Mucosa of stomach (tissue), 1 donor: Measurements from ENCODE around the gene SH2D5.

ENCODE experiments used
- H3K27me3 ChIP-seq: one replicate; pipeline ENCODE4 v1.7.0; 2013; ENCODE audit warnings: mild to moderate bottlenecking, low read length; ENCODE audit not compliant: control insufficient read depth, insufficient read depth
- H3K36me3 ChIP-seq: one replicate; pipeline ENCODE4 v1.7.0; 2013; ENCODE audit warnings: low read length; ENCODE audit not compliant: control insufficient read depth, insufficient read depth
- H3K4me1 ChIP-seq: one replicate; pipeline ENCODE4 v1.7.0; 2013; ENCODE audit warnings: mild to moderate bottlenecking, low read length; ENCODE audit not compliant: control insufficient read depth, insufficient read depth
- H3K4me3 ChIP-seq: one replicate; pipeline ENCODE4 v1.7.0; 2013; ENCODE audit warnings: low read length
- H3K9ac ChIP-seq: one replicate; pipeline ENCODE4 v1.7.0; 2013; ENCODE audit warnings: mild to moderate bottlenecking, low read length, moderate library complexity
- H3K9me3 ChIP-seq: one replicate; pipeline ENCODE4 v1.7.0; 2013; ENCODE audit warnings: mild to moderate bottlenecking, low read length, moderate library complexity; ENCODE audit not compliant: control insufficient read depth
- donor health status: Pancreatic carcinoma.

The SH2D5 gene

DNA sequence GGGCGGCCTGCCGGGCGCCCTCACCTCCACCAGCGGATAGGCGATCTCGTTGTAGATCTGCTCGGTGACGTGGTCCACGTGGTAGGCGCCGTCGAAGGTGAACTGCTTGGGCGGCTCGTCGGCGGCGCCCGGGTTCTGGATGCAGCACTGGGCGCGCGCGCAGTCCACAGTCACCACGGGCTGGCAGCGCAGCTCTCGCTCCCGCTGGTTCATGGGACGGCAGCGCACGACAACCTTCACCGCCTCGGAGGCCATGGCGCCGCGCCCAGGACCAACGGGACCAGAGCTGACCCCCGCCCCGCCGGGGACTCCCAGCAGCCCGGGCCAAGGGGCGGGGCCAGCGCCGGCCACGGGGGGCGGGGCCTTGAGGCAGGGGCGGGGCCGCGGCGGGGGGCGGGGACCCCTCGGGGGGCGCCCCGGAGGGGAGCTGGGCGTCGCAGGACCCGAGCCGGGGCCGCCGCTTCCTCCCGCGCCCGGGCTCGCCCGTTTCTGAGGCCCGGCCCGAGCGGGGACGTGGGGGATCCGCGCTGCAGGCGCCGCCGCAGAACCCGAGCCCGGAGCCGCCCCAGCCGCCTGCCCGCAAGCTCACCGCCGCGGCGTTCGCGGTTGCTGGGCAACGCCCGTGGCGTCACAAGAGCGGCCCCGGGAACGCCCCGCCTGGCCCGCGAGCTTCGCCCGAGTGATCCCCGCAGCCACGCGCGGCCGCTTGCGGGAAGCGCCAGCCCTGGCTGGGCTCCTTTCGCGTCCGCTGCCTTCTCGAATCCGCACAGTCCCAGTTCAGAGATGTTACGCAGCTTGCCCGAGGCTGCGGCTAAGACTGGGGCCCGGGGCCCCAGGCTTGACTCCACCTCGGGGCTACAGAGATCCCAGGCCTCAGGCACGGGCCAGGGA lies 14.8 kb downstream of the SH2D5 start, which contains the start of gene KIF17:
KIF17 (minus strand) TSS at position 556 of the 891 bp plus-strand sequence; CDS start at position 255, 301 bp downstream.
- H3K4me1 ChIP-seq, result no peaks in the 10 kb centered on the region
- H3K4me3 ChIP-seq, result no peak within 1 kb of the TSS
- no peaks in the 10 kb centered on the region for H3K9me3 ChIP-seq
- peaks cover 28% of the 10 kb centered on the region for H3K27me3 ChIP-seq
- H3K36me3 ChIP-seq, result no peaks in the 10 kb centered on the region
- H3K9ac ChIP-seq, result no peak within 1 kb of the TSS

DNA sequence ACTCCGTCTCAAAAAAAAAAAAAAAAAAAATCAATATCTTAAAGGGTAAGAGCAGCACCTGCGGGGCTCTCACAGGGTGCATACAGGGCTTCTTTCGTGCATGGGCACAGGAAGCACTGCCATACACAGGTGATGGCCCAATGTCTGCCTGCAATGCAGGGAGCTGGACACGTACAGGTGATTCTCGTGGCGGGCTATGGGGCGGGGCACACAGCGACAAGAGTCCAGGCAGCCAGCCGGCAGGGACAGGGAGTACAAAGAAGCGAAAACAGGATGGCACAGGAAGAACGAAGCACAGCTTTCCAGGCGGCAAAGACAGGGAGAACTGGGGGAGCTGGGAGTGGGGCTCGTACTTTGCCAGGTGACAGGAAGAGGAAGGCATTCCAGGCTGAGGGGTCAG lies 16.3 kb downstream of the SH2D5 start:
- Histone ChIP-seq H3K4me1 (no peaks in the 10 kb centered on the region), H3K36me3 (no peaks in the 10 kb centered on the region), H3K9ac (no peak overlapping the region), H3K27me3 (peaks cover 28% of the 10 kb centered on the region), H3K9me3 (no peaks in the 10 kb centered on the region), H3K4me3 (no peak overlapping the region)

DNA sequence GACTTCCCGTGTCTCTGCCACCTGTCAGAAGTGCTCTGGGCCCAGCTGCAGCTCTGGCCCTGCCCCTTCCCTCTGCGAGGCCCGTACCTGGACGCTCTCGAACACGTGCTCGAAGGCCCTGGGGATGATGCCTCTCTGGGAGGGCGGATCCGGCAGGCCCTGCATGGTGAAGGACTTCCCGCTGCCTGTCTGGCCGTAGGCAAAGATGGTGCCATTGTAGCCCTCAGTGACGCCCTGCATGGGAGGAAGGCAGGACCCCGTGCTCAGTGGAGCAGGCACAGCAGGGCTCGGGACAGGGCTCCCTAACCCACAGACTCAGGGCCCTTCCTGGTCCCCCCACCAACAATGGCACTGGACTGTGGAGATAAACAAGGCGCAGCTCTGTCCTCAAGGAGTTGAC lies 17.1 kb downstream of the SH2D5 start:
- Histone ChIP-seq H3K27me3 (peaks cover 27% of the 10 kb centered on the region), H3K9me3 (no peaks in the 10 kb centered on the region), H3K36me3 (no peaks in the 10 kb centered on the region), H3K9ac (no peak overlapping the region), H3K4me1 (no peaks in the 10 kb centered on the region), H3K4me3 (no peak overlapping the region)

DNA sequence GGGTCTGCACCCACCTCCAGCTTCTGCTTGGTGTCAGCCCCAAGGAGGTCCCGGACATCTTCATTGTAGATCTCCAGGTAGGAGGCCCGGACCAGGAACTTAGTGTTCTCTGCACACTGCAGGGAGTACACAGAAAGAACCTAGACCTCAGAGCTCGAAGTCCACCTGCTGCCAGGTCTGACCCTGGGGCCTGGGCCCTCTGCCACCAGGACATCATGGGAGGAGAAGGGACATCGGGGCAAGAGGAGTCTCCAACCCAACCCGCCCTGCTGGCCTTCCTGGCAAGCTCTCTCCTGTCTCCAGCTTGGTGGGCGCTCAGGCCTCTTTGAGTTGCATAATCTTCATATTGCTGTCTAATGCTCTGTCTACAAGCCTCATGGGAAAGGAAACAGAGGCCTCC lies 19.1 kb downstream of the SH2D5 start:
- no peaks in the 10 kb centered on the region for H3K9me3 ChIP-seq
- H3K4me3 ChIP-seq, result no peak overlapping the region
- peaks cover 26% of the 10 kb centered on the region for H3K27me3 ChIP-seq
- H3K9ac ChIP-seq, result no peak overlapping the region
- no peaks in the 10 kb centered on the region for H3K4me1 ChIP-seq
- no peaks in the 10 kb centered on the region for H3K36me3 ChIP-seq

DNA sequence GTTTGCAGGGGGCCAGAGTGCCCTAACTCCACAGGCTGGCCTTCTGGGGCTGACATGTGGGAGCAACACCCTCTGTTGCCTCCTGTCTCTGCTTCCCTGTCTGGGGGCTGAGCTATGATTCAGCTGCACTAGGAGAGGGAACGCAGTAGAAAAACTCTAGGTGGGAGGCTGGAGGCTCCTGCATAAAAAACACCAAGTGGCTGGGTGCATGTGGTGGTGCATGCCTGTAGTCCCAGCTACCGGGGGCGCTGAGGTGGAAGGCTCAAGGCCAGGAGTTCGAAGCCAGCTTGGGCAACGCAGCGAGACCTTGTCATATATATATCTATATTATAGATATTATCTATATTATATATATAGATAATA lies 20.3 kb downstream of the SH2D5 start:
- Histone ChIP-seq H3K9ac (no peak overlapping the region), H3K36me3 (no peaks in the 10 kb centered on the region), H3K9me3 (no peaks in the 10 kb centered on the region), H3K4me3 (no peak overlapping the region), H3K27me3 (peaks cover 24% of the 10 kb centered on the region), H3K4me1 (no peaks in the 10 kb centered on the region)

DNA sequence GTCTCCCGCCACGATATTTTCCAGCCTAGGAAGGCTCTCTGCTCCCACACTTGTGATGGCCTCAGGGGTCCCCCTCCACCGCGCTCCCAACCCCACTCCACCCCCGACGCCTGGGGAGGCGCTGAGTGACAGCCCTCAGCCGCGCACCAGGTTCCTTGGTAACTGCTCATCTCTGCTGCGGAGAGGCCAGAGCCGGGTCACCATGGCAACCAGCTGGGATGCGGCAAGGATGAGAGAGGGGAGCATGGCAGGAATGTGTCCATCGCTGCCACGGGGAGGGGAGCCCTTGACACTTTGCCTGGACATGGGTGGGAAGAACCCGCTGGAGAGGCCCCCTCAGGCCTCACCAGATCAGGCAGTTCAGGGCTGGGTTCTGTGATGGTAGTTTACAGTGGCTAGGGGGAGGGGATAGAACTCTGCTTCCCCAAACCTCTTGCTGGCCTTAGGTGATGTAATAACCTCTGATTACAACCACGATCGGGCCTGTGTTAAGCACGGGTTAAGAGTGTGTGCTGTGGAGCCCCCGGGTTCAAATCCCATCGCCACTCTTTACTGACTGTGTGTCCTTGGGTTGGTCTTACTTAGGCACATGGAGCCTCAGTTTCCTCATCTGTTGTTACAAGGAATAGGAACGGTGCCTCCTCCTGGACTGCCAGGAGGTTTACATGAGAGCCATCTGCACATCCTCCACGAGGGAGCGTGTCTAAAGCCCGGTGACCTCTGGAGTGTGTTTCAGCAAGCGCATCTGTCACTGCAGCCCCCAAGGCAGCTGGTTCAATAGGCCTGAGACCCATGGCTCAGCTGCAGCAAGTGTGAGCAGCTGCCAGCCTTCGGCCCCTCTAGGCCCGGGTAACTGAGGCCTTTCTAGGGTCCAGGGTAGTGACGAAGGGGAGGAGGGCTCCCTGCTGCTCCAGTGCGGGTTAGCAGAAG lies 21.0 kb downstream of the SH2D5 start:
- peaks cover 18% of the 10 kb centered on the region for H3K27me3 ChIP-seq
- no peak overlapping the region for H3K4me3 ChIP-seq
- no peaks in the 10 kb centered on the region for H3K4me1 ChIP-seq
- no peak overlapping the region for H3K9ac ChIP-seq
- no peaks in the 10 kb centered on the region for H3K36me3 ChIP-seq
- no peaks in the 10 kb centered on the region for H3K9me3 ChIP-seq

DNA sequence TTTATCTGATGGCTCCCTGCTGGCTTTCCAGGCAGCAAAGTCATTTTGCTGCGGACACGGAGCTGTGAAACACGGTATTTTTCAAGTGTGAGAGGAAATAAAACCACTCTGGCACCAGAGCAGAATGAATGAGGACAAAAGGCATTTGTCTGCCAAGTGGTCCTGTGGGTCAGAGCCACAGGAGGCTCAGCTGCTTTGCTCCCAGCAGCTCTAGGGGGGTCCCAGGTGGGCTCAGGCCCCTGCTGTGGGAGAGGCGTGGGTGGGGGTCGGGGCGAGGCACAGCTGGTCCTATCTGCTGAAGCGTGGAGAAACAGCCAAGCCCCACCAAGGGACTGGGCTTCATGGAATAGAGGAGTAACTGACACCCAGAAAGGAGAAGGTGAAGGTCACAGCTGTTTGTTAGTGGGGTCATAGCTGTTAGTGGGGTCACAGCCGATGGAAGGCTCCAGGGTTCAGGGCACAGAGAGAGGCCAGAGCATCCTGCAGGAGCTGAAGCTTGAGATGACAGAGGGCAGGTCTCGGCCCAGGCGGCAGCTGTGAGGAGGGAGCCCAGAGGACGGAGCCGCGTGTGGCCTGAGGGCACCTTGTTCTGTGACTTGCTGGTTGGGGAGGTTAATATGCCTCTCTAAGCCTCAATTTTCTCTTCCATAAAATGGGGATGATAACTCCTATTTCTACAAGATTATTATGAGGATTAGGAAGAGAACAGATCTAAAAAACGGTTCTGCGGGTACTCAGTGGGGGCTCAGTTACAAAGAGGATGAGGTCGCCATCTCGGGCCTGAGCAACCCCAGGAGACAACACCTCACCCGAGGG lies 21.8 kb downstream of the SH2D5 start:
- Histone ChIP-seq H3K27me3 (peaks cover 11% of the 10 kb centered on the region), H3K4me3 (no peak overlapping the region), H3K9me3 (no peaks in the 10 kb centered on the region), H3K36me3 (no peaks in the 10 kb centered on the region), H3K9ac (no peak overlapping the region), H3K4me1 (no peaks in the 10 kb centered on the region)

DNA sequence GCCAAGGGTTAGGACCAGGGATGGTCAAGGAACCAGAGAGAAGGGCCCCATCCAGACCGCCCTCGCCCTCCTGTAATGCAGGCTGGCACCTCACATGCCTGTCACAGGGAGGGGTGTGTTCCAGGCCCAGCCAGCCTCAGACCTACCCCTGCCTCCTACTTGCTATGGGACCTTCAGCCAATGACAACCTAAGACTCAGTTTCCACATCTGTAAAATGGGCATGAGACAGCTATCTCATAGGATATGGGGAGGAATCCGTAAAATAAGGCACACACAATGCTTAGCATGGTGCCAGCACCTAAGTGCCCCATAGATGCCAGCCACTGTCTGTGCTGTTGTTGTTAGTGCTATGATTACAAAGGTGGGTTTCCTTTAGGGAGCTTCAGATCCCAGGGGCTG lies 22.6 kb downstream of the SH2D5 start:
- H3K9me3 ChIP-seq, result no peaks in the 10 kb centered on the region
- no peak overlapping the region for H3K4me3 ChIP-seq
- peaks cover 4% of the 10 kb centered on the region for H3K27me3 ChIP-seq
- H3K4me1 ChIP-seq, result no peaks in the 10 kb centered on the region
- H3K9ac ChIP-seq, result no peak overlapping the region
- H3K36me3 ChIP-seq, result no peaks in the 10 kb centered on the region

DNA sequence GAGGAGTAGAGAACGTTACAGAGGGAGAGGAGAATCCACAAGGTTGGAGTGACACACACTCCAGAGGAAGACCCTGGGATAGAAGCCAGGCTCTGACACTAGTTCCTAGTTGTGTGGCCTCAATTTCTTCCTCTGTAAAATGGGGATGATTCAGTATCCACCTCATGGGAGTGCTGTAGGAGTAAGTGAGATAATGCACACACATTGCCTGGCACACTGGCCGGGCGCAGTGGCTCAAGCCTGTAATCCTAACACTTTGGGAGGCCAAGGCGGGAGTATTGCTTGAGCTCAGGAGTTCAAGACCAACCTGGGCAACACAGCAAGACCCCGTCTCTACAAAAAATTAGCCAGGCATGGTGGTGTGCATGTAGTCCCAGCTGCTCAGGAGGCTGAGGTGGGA lies 23.6 kb downstream of the SH2D5 start:
- H3K36me3 ChIP-seq, result no peaks in the 10 kb centered on the region
- H3K4me3 ChIP-seq, result no peak overlapping the region
- H3K9me3 ChIP-seq, result no peaks in the 10 kb centered on the region
- peaks cover 3% of the 10 kb centered on the region for H3K27me3 ChIP-seq
- no peak overlapping the region for H3K9ac ChIP-seq
- H3K4me1 ChIP-seq, result no peaks in the 10 kb centered on the region

DNA sequence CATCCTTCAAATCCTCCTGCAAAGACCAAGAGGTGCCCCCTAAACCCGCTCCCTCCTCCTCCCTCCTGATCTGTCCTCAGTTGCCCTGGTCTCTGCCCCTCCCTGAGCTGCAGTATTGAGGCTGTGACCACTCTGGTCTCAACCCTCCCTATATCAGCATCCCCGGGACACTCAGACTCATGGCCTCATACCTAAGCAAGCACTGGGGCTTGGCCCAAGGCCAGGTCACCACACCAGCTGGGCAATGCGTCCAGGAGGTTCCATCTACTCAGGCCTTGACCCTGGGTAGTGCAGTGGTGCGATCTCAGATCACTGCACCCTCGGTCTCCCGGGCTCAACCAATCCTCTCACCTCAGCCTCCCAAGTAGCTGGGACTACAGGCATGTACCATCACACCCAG lies 24.4 kb downstream of the SH2D5 start:
- Histone ChIP-seq H3K27me3 (peaks cover 3% of the 10 kb centered on the region), H3K9ac (no peak overlapping the region), H3K9me3 (no peaks in the 10 kb centered on the region), H3K4me3 (no peak overlapping the region), H3K4me1 (no peaks in the 10 kb centered on the region), H3K36me3 (no peaks in the 10 kb centered on the region)

DNA sequence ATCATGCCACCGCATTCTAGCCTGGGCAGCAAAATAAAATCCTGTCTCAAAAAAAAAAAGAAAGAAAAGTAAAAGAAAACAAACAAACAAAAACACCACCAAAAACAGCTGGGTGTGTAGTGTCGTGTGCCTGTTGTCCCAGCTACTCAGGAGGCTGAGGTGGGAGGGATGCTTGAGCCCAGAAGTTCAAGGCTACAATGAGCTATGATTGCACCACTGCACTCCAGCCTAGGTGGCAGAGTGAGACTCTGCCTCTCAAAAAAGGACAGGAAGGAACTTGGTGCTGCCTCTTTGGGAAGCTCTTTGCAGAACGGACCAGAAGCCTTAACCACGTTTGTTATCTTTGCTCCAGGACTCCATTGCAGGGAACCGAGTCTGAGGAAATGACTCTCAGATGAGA lies 25.7 kb downstream of the SH2D5 start:
- no peaks in the 10 kb centered on the region for H3K36me3 ChIP-seq
- no peaks in the 10 kb centered on the region for H3K9me3 ChIP-seq
- peaks cover 3% of the 10 kb centered on the region for H3K27me3 ChIP-seq
- H3K4me3 ChIP-seq, result no peak overlapping the region
- H3K9ac ChIP-seq, result no peak overlapping the region
- no peaks in the 10 kb centered on the region for H3K4me1 ChIP-seq
